Endothelial cell (in vitro differentiated cells): ENCODE results near the gene BABAM1. TPM values are rescaled to one million over a fixed set of nuclear protein-coding genes. Genes with fewer than 3 reads are reported as not detected.

Experiments
- DNase-seq: peaks from one replicate; pipeline ENCODE4 v3.0.0; 2021; ENCODE audit warnings: low spot score
- H3K27ac Mint-ChIP-seq: one replicate; pipeline ENCODE4 v1.8.0; 2021; ENCODE audit warnings: mixed read lengths, inconsistent platforms; ENCODE audit not compliant: unreplicated experiment
- H3K27me3 Mint-ChIP-seq: one replicate; pipeline ENCODE4 v1.8.0; 2021; ENCODE audit warnings: mild to moderate bottlenecking, moderate library complexity, mixed read lengths, inconsistent platforms; ENCODE audit not compliant: unreplicated experiment
- H3K36me3 Mint-ChIP-seq: one replicate; pipeline ENCODE4 v1.8.0; 2021; ENCODE audit warnings: mild to moderate bottlenecking, low read depth, mixed read lengths, inconsistent platforms; ENCODE audit not compliant: unreplicated experiment
- H3K4me1 Mint-ChIP-seq: one replicate; pipeline ENCODE4 v1.8.0; 2021; ENCODE audit warnings: mild to moderate bottlenecking, mixed read lengths, inconsistent platforms; ENCODE audit not compliant: unreplicated experiment
- H3K4me3 Mint-ChIP-seq: one replicate; pipeline ENCODE4 v1.8.0; 2021; ENCODE audit warnings: mild to moderate bottlenecking, mixed read lengths, inconsistent platforms; ENCODE audit not compliant: unreplicated experiment
- H3K9me3 Mint-ChIP-seq: one replicate; pipeline ENCODE4 v1.8.0; 2021; ENCODE audit warnings: mixed read lengths, inconsistent platforms; ENCODE audit not compliant: unreplicated experiment
- CTCF ChIP-seq: fragments of 200-600 bp; sonication (generic); IDR thresholded peaks from one replicate; pipeline ENCODE4 v1.5.0; 2021; ENCODE audit warnings: antibody characterized with exemption; ENCODE audit not compliant: unreplicated experiment
- total RNA-seq: library from RNA; stranded (reverse); fragmentation: NEBNext Ultra II Directional; extraction: Animal tissue kit (Norgen Biotek cat#: 25700); gene quantifications from one replicate; pipeline ENCODE4 v1.2.1, GENCODE V29; 2021; ENCODE audit not compliant: unreplicated experiment

Gene BABAM1
- total RNA-seq, 1 donor from 2014 or later = 136 TPM

- H3K4me1 Mint-ChIP-seq = no peaks in the 10 kb centered on the region
- H3K36me3 Mint-ChIP-seq = peaks cover 33% of the 10 kb centered on the region
- no peak overlapping the region for H3K27ac Mint-ChIP-seq
- peaks cover 1% of the 10 kb centered on the region for H3K27me3 Mint-ChIP-seq
- TF ChIP-seq CTCF = no peak
- H3K4me3 Mint-ChIP-seq = peak overlapping the region; percentile 27
- DNase-seq = no peak
- H3K9me3 Mint-ChIP-seq = no peaks in the 10 kb centered on the region
Measured at GRCh38 chr19:17275441-17276175, 8.4 kb downstream of the BABAM1 start.

GRCh38 chr19:17279436-17279835 is 12.2 kb downstream of the BABAM1 start:
- H3K27me3 Mint-ChIP-seq = peaks cover 6% of the 10 kb centered on the region
- H3K9me3 Mint-ChIP-seq = no peaks in the 10 kb centered on the region

GRCh38 chr19:17281391-17282304 is 14.4 kb downstream of the BABAM1 start, which contains the start of gene ANKLE1:
Gene ANKLE1, plus strand, starts transcription at chr19:17281901. Its CDS starts 20 bp downstream, at chr19:17281921.
- peak; percentile 43 for DNase-seq
- Mint-ChIP-seq H3K9me3 (no peaks in the 10 kb centered on the region), H3K27ac (no peak within 1 kb of the TSS), H3K4me3 (peak within 1 kb of the TSS; percentile 80), H3K4me1 (peaks cover 3% of the 10 kb centered on the region), H3K27me3 (peaks cover 6% of the 10 kb centered on the region), H3K36me3 (peaks cover 9% of the 10 kb centered on the region)
- no peak for TF ChIP-seq CTCF

More at GRCh38 chr19:17279436-17279835, 12.2 kb downstream of the BABAM1 start:
- DNase-seq = no peak
- H3K4me3 Mint-ChIP-seq = no peak overlapping the region
- H3K36me3 Mint-ChIP-seq = peaks cover 24% of the 10 kb centered on the region
- H3K4me1 Mint-ChIP-seq = peaks cover 3% of the 10 kb centered on the region
- H3K27ac Mint-ChIP-seq = no peak overlapping the region
- no peak for TF ChIP-seq CTCF

GRCh38 chr19:17282488-17283125 is 15.4 kb downstream of the BABAM1 start:
- peak; percentile 92 for DNase-seq
- Mint-ChIP-seq H3K4me1 (peaks cover 3% of the 10 kb centered on the region), H3K27ac (no peak overlapping the region), H3K4me3 (peak overlapping the region; percentile 80), H3K27me3 (peaks cover 6% of the 10 kb centered on the region), H3K9me3 (no peaks in the 10 kb centered on the region), H3K36me3 (peaks cover under 1% of the 10 kb centered on the region)
- peak; percentile 91 for TF ChIP-seq CTCF
